Tibial nerve (tissue), 4 donors: ENCODE measurements around the gene CHRNA4.

ENCODE experiments used
- CTCF ChIP-seq, 5 experiments: fragments of 200-600 bp in 3 of 5; fragments of 450-650 bp in 2 of 5; sonication (generic) in 3 of 5; IDR thresholded peaks; one replicate each; pipeline ENCODE4 v1.5.1; 2016 to 2019; ENCODE audit warnings: antibody characterized with exemption in 5 of 5, mild to moderate bottlenecking in 3 of 5, moderate library complexity in 2 of 5
- EP300 ChIP-seq, 2 donors: sonication (generic); formaldehyde crosslinking; IDR thresholded peaks; one replicate each; pipeline ENCODE4 v1.6.1; 2017; ENCODE audit warnings: antibody characterized with exemption in 2 of 2, mild to moderate bottlenecking in 1 of 2
- POLR2A ChIP-seq, 2 donors: fragments of 450-650 bp; IDR thresholded peaks; one replicate each; pipeline ENCODE4 v1.6.1; 2017; ENCODE audit warnings: antibody characterized with exemption in 2 of 2, mild to moderate bottlenecking in 2 of 2, moderate library complexity in 2 of 2

- TF ChIP-seq CTCF (IDR thresholded peaks at IDR 0.05) (no peak), EP300 (IDR thresholded peaks at IDR 0.05) (no peak), POLR2A (IDR thresholded peaks at IDR 0.05) (no peak)
Measured at GRCh38 chr20:63307538-63308217, 53.5 kb downstream of the CHRNA4 start.
